ENCODE results near the gene SPON1.

GRCh38 chr11:14203321-14203720, 240.8 kb downstream of the SPON1 start:
- TF ChIP-seq, protein P1, sequence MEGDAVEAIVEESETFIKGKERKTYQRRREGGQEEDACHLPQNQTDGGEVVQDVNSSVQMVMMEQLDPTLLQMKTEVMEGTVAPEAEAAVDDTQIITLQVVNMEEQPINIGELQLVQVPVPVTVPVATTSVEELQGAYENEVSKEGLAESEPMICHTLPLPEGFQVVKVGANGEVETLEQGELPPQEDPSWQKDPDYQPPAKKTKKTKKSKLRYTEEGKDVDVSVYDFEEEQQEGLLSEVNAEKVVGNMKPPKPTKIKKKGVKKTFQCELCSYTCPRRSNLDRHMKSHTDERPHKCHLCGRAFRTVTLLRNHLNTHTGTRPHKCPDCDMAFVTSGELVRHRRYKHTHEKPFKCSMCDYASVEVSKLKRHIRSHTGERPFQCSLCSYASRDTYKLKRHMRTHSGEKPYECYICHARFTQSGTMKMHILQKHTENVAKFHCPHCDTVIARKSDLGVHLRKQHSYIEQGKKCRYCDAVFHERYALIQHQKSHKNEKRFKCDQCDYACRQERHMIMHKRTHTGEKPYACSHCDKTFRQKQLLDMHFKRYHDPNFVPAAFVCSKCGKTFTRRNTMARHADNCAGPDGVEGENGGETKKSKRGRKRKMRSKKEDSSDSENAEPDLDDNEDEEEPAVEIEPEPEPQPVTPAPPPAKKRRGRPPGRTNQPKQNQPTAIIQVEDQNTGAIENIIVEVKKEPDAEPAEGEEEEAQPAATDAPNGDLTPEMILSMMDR (IDR thresholded peaks at IDR 0.05), result no peak
- TF ChIP-seq POLR2A (IDR thresholded peaks at IDR 0.05), result no peak
